ENCODE measurements around the gene CES5A.
"Not testable (repeated sequence)": the region's sequence is repeated elsewhere in the genome, so short reads cannot be mapped to it uniquely, and the experiment has no call there.

- not testable (repeated sequence) for TF ChIP-seq CTCF (IDR thresholded peaks at IDR 0.05; ENCODE audit: low read length); EZH2 (IDR thresholded peaks at IDR 0.05; ENCODE audit: borderline replicate concordance, low read length)
Observed at GRCh38 chr16:55913121-55913520, 37.9 kb upstream of the CES5A start.
